OCI-LY1 (cell line): ENCODE data around the gene BMPR1A.

Experiments
- H2AFZ ChIP-seq: fragments of 200-600 bp; sonication (generic), shearing (Covaris generic); 2 replicates; pipeline ENCODE4 v1.6.0; 2014; ENCODE audit warnings: antibody characterized with exemption, mild to moderate bottlenecking, low read length
- H3F3A ChIP-seq: fragments of 200-600 bp; sonication (generic), shearing (Covaris generic); 2 replicates; pipeline ENCODE4 v1.6.0; 2014; ENCODE audit warnings: mild to moderate bottlenecking, antibody characterized with exemption, low read length, moderate library complexity; ENCODE audit not compliant: insufficient read depth
- H3K27ac ChIP-seq: fragments of 200-600 bp; sonication (generic); 2 replicates; pipeline ENCODE4 v1.5.1; 2014; ENCODE audit warnings: low read length, mixed run types, mild to moderate bottlenecking, low read depth; ENCODE audit not compliant: poor library complexity, severe bottlenecking
- H3K27me3 ChIP-seq: fragments of 200-600 bp; sonication (generic); 2 replicates; pipeline ENCODE4 v1.6.0; 2014; ENCODE audit warnings: antibody characterized with exemption, mild to moderate bottlenecking, low read length, moderate library complexity; ENCODE audit not compliant: insufficient read depth
- H3K36me3 ChIP-seq: fragments of 200-600 bp; sonication (generic); 2 replicates; pipeline ENCODE4 v1.6.1; 2014; ENCODE audit warnings: mild to moderate bottlenecking, antibody characterized with exemption, low read length, moderate library complexity, mixed read lengths; ENCODE audit not compliant: insufficient read depth
- H3K4me1 ChIP-seq: fragments of 200-600 bp; sonication (generic); 2 replicates; pipeline ENCODE4 v1.5.1; 2014; ENCODE audit warnings: mild to moderate bottlenecking, low read length, moderate library complexity; ENCODE audit not compliant: insufficient read depth, severe bottlenecking
- H3K4me2 ChIP-seq: fragments of 200-600 bp; sonication (generic), shearing (Covaris generic); 2 replicates; pipeline ENCODE4 v1.6.1; 2014; ENCODE audit warnings: low read length
- H3K4me3 ChIP-seq: fragments of 200-600 bp; sonication (generic); 2 replicates; pipeline ENCODE4 v1.5.1; 2014; ENCODE audit warnings: low read length, low read depth, mild to moderate bottlenecking, mixed read lengths; ENCODE audit not compliant: poor library complexity, severe bottlenecking
- H3K79me2 ChIP-seq: fragments of 200-600 bp; shearing (Covaris generic); 2 replicates; pipeline ENCODE4 v1.6.1; 2016; ENCODE audit warnings: mixed run types, low read length, mixed read lengths; ENCODE audit not compliant: insufficient read depth
- H3K9ac ChIP-seq: fragments of 200-600 bp; sonication (generic), shearing (Covaris generic); 2 replicates; pipeline ENCODE4 v1.6.1; 2014; ENCODE audit warnings: mild to moderate bottlenecking, low read length, mixed read lengths
- H3K9me2 ChIP-seq: fragments of 200-600 bp; sonication (generic), shearing (Covaris generic); 2 replicates; pipeline ENCODE4 v1.6.1; 2014; ENCODE audit warnings: low read depth, mild to moderate bottlenecking, low read length, mixed read lengths
- H3K9me3 ChIP-seq: fragments of 200-600 bp; shearing (Covaris generic); 2 replicates; pipeline ENCODE4 v1.6.1; 2014; ENCODE audit warnings: low read length, mixed read lengths
- H4K20me1 ChIP-seq: fragments of 200-600 bp; sonication (generic), shearing (Covaris generic); 2 replicates; pipeline ENCODE4 v1.6.0; 2016; ENCODE audit warnings: mild to moderate bottlenecking, low read length; ENCODE audit not compliant: insufficient read depth
- CTCF ChIP-seq: fragments of 200-600 bp; sonication (generic), shearing (Covaris generic); IDR thresholded peaks from 2 replicates; pipeline ENCODE4 v1.5.1; 2017; ENCODE audit warnings: mild to moderate bottlenecking, antibody characterized with exemption, low read length, moderate library complexity, mixed read lengths
- EZH2 ChIP-seq: fragments of 200-600 bp; sonication (generic), shearing (Covaris generic); IDR thresholded peaks from 2 replicates; pipeline ENCODE4 v1.8.0; 2017; ENCODE audit warnings: borderline replicate concordance, mixed run types, mild to moderate bottlenecking, antibody characterized with exemption, low read length, moderate library complexity, mixed read lengths

Gene BMPR1A

GRCh38 chr10:86763404-86763803, 7.0 kb downstream of the BMPR1A start:
- Histone ChIP-seq H4K20me1 (no peaks in the 10 kb centered on the region), H3K9me3 (no peaks in the 10 kb centered on the region), H3K9ac (no peak overlapping the region), H2AFZ (no peak overlapping the region), H3F3A (no peaks in the 10 kb centered on the region), H3K27me3 (no peaks in the 10 kb centered on the region), H3K4me3 (no peak overlapping the region), H3K27ac (no peak overlapping the region), H3K79me2 (no peaks in the 10 kb centered on the region), H3K4me1 (peaks cover 12% of the 10 kb centered on the region), H3K9me2 (no peaks in the 10 kb centered on the region), H3K36me3 (no peaks in the 10 kb centered on the region), H3K4me2 (no peak overlapping the region)
- TF ChIP-seq CTCF, result no peak
- no peak for TF ChIP-seq EZH2

- H3K27me3 ChIP-seq, result no peaks in the 10 kb centered on the region
- H3F3A ChIP-seq, result no peaks in the 10 kb centered on the region
- no peaks in the 10 kb centered on the region for H3K36me3 ChIP-seq
- no peak overlapping the region for H3K27ac ChIP-seq
- no peaks in the 10 kb centered on the region for H3K79me2 ChIP-seq
- no peaks in the 10 kb centered on the region for H3K9me2 ChIP-seq
- no peak overlapping the region for H2AFZ ChIP-seq
- TF ChIP-seq CTCF (no peak), EZH2 (no peak)
- H3K9ac ChIP-seq, result no peak overlapping the region
- H4K20me1 ChIP-seq, result 0 out of 2 replicates have a peak, but pooled peaks cover under 1% of the 10 kb centered on the region
- no peaks in the 10 kb centered on the region for H3K4me1 ChIP-seq
- H3K4me2 ChIP-seq, result no peak overlapping the region
- H3K9me3 ChIP-seq, result no peaks in the 10 kb centered on the region
- H3K4me3 ChIP-seq, result no peak overlapping the region
These were observed 9.1 kb downstream of the BMPR1A start for GRCh38 chr10:86765548-86765947.

DNA sequence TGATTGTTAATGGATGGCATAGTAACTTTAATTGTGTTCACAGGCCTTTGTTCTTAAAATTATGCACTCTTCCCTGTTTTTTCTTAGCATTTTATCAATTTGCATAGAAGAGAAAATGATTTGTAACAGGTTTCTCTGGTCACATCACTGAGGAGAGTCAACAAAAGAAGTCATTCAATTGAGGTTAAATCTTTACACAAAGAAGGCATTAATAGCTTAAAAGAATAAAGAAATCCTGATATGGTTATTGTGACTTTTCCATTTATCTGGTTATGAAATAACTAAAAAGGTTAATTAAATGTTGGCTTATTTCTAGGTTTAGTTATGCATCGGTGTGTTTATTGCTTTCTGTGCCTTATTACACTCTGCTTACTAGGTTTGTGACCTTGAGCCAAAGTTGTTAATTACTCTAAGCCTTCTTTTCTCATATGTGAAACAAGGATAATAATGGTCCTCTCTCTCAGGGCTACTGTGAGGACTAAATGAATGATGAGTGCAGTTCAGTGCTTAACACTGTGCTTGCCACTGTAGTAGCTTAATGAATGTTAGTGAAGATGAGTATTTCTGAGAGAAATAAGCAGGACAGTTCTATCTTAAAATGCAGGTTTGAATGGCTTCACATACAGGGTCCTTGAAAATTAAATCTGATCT, 12.1 kb downstream of the BMPR1A start:
- 0 out of 2 replicates have a peak, but pooled peaks cover 3% of the 10 kb centered on the region for H4K20me1 ChIP-seq
- H3K9me3 ChIP-seq, result no peaks in the 10 kb centered on the region
- H3K9ac ChIP-seq, result no peak overlapping the region
- no peaks in the 10 kb centered on the region for H3K79me2 ChIP-seq
- TF ChIP-seq EZH2 (no peak), CTCF (no peak)
- no peaks in the 10 kb centered on the region for H3K4me1 ChIP-seq
- no peak overlapping the region for H3K27ac ChIP-seq
- no peak overlapping the region for H2AFZ ChIP-seq
- no peaks in the 10 kb centered on the region for H3F3A ChIP-seq
- no peaks in the 10 kb centered on the region for H3K36me3 ChIP-seq
- no peaks in the 10 kb centered on the region for H3K27me3 ChIP-seq
- H3K4me2 ChIP-seq, result no peak overlapping the region
- H3K9me2 ChIP-seq, result no peaks in the 10 kb centered on the region
- H3K4me3 ChIP-seq, result no peak overlapping the region
